ENCODE measurements around the gene CCP110. TPM values are rescaled to one million over a fixed set of nuclear protein-coding genes. Genes with fewer than 3 reads are reported as not detected.

Gene CCP110
- total RNA-seq, 1 experiment from 2014 or later: 42.1 TPM

GRCh38 chr16:19563377-19563776 lies 39.6 kb downstream of the CCP110 start:
- no peak overlapping the region for H3K27ac ChIP-seq (ENCODE audit: low read depth, low read length, poor library complexity, severe bottlenecking)
- TF ChIP-seq EZH2 (IDR thresholded peaks at IDR 0.05; ENCODE audit: borderline replicate concordance, low read depth, low read length, poor library complexity, severe bottlenecking) (no peak), CTCF (conservative IDR thresholded peaks at IDR 0.05; ENCODE audit: low read depth, low read length) (no peak)
- H3K36me3 ChIP-seq (ENCODE audit: insufficient read depth, low read length, poor library complexity, severe bottlenecking): peaks cover 5% of the 10 kb centered on the region
- H3K9me3 ChIP-seq (ENCODE audit: low read depth, low read length, poor library complexity, severe bottlenecking): peaks cover 3% of the 10 kb centered on the region
- no peak for DNase-seq (ENCODE audit: low spot score)
- no peak overlapping the region for H3K4me3 ChIP-seq (ENCODE audit: low read depth, low read length, poor library complexity, severe bottlenecking)
- no peaks in the 10 kb centered on the region for H3K4me1 ChIP-seq (ENCODE audit: insufficient read depth, low read length, poor library complexity, severe bottlenecking)
- intact Hi-C loops (cut with micrococcal nuclease; ENCODE audit: unreplicated experiment): loop anchor here (5.0 to 10.0 kb wide), 2 partner anchors 734 to 821 kb away; no protein-coding TSS in a partner anchor
- no TSS peak for BruUV-seq (replicated peaks)
- POLR2A ChIA-PET (ENCODE audit: low non-redundant PET): no interaction called here
- CTCF ChIA-PET: no interaction called here
- H3K27me3 ChIP-seq (replicated peaks; ENCODE audit: insufficient read depth, low read depth, low read length, poor library complexity): no peaks in the 10 kb centered on the region

- TF ChIP-seq EZH2 (IDR thresholded peaks at IDR 0.05; ENCODE audit: borderline replicate concordance, low read depth, low read length, poor library complexity, severe bottlenecking) (no peak), CTCF (conservative IDR thresholded peaks at IDR 0.05; ENCODE audit: low read depth, low read length) (no peak)
- Histone ChIP-seq H3K4me1 (ENCODE audit: insufficient read depth, low read length, poor library complexity, severe bottlenecking) (no peaks in the 10 kb centered on the region), H3K36me3 (ENCODE audit: insufficient read depth, low read length, poor library complexity, severe bottlenecking) (peaks cover 5% of the 10 kb centered on the region), H3K9me3 (ENCODE audit: low read depth, low read length, poor library complexity, severe bottlenecking) (peaks cover 3% of the 10 kb centered on the region), H3K27me3 (replicated peaks; ENCODE audit: insufficient read depth, low read depth, low read length, poor library complexity) (no peaks in the 10 kb centered on the region), H3K4me3 (ENCODE audit: low read depth, low read length, poor library complexity, severe bottlenecking) (no peak overlapping the region), H3K27ac (ENCODE audit: low read depth, low read length, poor library complexity, severe bottlenecking) (no peak overlapping the region)
- POLR2A ChIA-PET (ENCODE audit: low non-redundant PET): no interaction called here
- CTCF ChIA-PET: no interaction called here
- intact Hi-C loops (cut with micrococcal nuclease; ENCODE audit: unreplicated experiment): loop anchor here (10.0 kb wide), 1 partner anchor 818 kb away; no protein-coding TSS in a partner anchor
- BruUV-seq (replicated peaks): no TSS peak
- DNase-seq (ENCODE audit: low spot score): no peak
These were observed 42.6 kb downstream of the CCP110 start for GRCh38 chr16:19566362-19566761.

GRCh38 chr16:19567560-19567959 lies 43.8 kb downstream of the CCP110 start:
- BruUV-seq (replicated peaks): no TSS peak
- ChIA-PET CTCF (no interaction called here), POLR2A (ENCODE audit: low non-redundant PET) (no interaction called here)
- Histone ChIP-seq H3K27ac (ENCODE audit: low read depth, low read length, poor library complexity, severe bottlenecking) (no peak overlapping the region), H3K4me3 (ENCODE audit: low read depth, low read length, poor library complexity, severe bottlenecking) (no peak overlapping the region), H3K4me1 (ENCODE audit: insufficient read depth, low read length, poor library complexity, severe bottlenecking) (no peaks in the 10 kb centered on the region), H3K36me3 (ENCODE audit: insufficient read depth, low read length, poor library complexity, severe bottlenecking) (peaks cover 5% of the 10 kb centered on the region), H3K9me3 (ENCODE audit: low read depth, low read length, poor library complexity, severe bottlenecking) (peaks cover 3% of the 10 kb centered on the region), H3K27me3 (replicated peaks; ENCODE audit: insufficient read depth, low read depth, low read length, poor library complexity) (no peaks in the 10 kb centered on the region)
- TF ChIP-seq CTCF (conservative IDR thresholded peaks at IDR 0.05; ENCODE audit: low read depth, low read length) (no peak), EZH2 (IDR thresholded peaks at IDR 0.05; ENCODE audit: borderline replicate concordance, low read depth, low read length, poor library complexity, severe bottlenecking) (no peak)
- intact Hi-C loops (cut with micrococcal nuclease; ENCODE audit: unreplicated experiment): loop anchor here (10.0 kb wide), 1 partner anchor 817 kb away; no protein-coding TSS in a partner anchor
- no peak for DNase-seq (ENCODE audit: low spot score)
